ENCODE results near the gene NOP14.

DNA sequence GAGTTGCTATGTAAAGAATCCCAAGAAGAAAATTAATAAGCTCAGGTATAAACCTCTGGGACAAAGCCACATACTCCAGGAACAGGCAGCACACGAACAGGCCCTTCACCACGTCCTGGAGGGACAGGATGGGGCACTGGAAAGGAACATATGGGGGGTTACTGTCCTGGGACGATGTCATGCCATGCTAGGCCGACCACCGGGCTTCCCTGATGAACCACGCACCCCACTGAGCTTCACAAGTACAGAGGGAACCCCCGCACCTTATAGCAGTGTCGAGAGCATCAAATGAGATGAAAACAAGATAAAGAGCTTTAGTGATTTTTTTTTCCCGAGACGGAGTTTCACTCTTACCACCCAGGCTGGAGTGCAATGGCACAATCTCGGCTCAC lies 19.1 kb downstream of the NOP14 start:
- TF ChIP-seq, protein P1, sequence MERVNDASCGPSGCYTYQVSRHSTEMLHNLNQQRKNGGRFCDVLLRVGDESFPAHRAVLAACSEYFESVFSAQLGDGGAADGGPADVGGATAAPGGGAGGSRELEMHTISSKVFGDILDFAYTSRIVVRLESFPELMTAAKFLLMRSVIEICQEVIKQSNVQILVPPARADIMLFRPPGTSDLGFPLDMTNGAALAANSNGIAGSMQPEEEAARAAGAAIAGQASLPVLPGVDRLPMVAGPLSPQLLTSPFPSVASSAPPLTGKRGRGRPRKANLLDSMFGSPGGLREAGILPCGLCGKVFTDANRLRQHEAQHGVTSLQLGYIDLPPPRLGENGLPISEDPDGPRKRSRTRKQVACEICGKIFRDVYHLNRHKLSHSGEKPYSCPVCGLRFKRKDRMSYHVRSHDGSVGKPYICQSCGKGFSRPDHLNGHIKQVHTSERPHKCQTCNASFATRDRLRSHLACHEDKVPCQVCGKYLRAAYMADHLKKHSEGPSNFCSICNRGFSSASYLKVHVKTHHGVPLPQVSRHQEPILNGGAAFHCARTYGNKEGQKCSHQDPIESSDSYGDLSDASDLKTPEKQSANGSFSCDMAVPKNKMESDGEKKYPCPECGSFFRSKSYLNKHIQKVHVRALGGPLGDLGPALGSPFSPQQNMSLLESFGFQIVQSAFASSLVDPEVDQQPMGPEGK (tag by site-specific recombination; IDR thresholded peaks at IDR 0.05) = no peak
- TF ChIP-seq ZNF530 (tag by site-specific recombination; IDR thresholded peaks at IDR 0.05; ENCODE audit: low read depth) = no peak
- no peak for TF ChIP-seq MYNN (tag by site-specific recombination; IDR thresholded peaks at IDR 0.05; ENCODE audit: borderline replicate concordance)
- no peak for TF ChIP-seq RBAK (tag by site-specific recombination; IDR thresholded peaks at IDR 0.05)
- TF ChIP-seq, protein P2, sequence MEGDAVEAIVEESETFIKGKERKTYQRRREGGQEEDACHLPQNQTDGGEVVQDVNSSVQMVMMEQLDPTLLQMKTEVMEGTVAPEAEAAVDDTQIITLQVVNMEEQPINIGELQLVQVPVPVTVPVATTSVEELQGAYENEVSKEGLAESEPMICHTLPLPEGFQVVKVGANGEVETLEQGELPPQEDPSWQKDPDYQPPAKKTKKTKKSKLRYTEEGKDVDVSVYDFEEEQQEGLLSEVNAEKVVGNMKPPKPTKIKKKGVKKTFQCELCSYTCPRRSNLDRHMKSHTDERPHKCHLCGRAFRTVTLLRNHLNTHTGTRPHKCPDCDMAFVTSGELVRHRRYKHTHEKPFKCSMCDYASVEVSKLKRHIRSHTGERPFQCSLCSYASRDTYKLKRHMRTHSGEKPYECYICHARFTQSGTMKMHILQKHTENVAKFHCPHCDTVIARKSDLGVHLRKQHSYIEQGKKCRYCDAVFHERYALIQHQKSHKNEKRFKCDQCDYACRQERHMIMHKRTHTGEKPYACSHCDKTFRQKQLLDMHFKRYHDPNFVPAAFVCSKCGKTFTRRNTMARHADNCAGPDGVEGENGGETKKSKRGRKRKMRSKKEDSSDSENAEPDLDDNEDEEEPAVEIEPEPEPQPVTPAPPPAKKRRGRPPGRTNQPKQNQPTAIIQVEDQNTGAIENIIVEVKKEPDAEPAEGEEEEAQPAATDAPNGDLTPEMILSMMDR (tag by site-specific recombination; IDR thresholded peaks at IDR 0.05) = no peak
- no peak for TF ChIP-seq ZSCAN23 (tag by site-specific recombination; IDR thresholded peaks at IDR 0.05)
- TF ChIP-seq ZNF239 (tag by site-specific recombination; IDR thresholded peaks at IDR 0.05) = no peak
- TF ChIP-seq ZNF10 (tag by site-specific recombination; IDR thresholded peaks at IDR 0.05) = no peak

Data from HEK293 (cell line).